ENCODE data around the gene CSNK1G1.
"Not testable (repeated sequence)": the region's sequence is repeated elsewhere in the genome, so short reads cannot be mapped to it uniquely, and the experiment has no call there.

The CSNK1G1 gene

GRCh38 chr15:64122936-64123351 lies 233.0 kb downstream of the CSNK1G1 start:
- no peak for DNase-seq

GRCh38 chr15:64122444-64122843 lies 233.5 kb downstream of the CSNK1G1 start:
- no peak for DNase-seq

GRCh38 chr15:64121614-64122013 lies 234.4 kb downstream of the CSNK1G1 start:
- DNase-seq, result no peak

- DNase-seq, result not testable (repeated sequence)
Measured at GRCh38 chr15:64120322-64120721, 235.7 kb downstream of the CSNK1G1 start.

GRCh38 chr15:64117759-64118487 lies 238.1 kb downstream of the CSNK1G1 start:
- no peak for DNase-seq

Measured in NCI-H1105 treated with DMSO at 0.1 percent for 48 hours (cell line).